ENCODE measurements around the gene LRIT1. TPM values are rescaled to one million over a fixed set of nuclear protein-coding genes. Genes with fewer than 3 reads are reported as not detected.

The LRIT1 gene
- total and polyA plus RNA-seq, 2 of the 8 experiments (the other 6 are each of a cell fraction or from before 2014, with no cell fraction given) = 0.03 TPM; not detected in 1

- TF ChIP-seq, protein P1, sequence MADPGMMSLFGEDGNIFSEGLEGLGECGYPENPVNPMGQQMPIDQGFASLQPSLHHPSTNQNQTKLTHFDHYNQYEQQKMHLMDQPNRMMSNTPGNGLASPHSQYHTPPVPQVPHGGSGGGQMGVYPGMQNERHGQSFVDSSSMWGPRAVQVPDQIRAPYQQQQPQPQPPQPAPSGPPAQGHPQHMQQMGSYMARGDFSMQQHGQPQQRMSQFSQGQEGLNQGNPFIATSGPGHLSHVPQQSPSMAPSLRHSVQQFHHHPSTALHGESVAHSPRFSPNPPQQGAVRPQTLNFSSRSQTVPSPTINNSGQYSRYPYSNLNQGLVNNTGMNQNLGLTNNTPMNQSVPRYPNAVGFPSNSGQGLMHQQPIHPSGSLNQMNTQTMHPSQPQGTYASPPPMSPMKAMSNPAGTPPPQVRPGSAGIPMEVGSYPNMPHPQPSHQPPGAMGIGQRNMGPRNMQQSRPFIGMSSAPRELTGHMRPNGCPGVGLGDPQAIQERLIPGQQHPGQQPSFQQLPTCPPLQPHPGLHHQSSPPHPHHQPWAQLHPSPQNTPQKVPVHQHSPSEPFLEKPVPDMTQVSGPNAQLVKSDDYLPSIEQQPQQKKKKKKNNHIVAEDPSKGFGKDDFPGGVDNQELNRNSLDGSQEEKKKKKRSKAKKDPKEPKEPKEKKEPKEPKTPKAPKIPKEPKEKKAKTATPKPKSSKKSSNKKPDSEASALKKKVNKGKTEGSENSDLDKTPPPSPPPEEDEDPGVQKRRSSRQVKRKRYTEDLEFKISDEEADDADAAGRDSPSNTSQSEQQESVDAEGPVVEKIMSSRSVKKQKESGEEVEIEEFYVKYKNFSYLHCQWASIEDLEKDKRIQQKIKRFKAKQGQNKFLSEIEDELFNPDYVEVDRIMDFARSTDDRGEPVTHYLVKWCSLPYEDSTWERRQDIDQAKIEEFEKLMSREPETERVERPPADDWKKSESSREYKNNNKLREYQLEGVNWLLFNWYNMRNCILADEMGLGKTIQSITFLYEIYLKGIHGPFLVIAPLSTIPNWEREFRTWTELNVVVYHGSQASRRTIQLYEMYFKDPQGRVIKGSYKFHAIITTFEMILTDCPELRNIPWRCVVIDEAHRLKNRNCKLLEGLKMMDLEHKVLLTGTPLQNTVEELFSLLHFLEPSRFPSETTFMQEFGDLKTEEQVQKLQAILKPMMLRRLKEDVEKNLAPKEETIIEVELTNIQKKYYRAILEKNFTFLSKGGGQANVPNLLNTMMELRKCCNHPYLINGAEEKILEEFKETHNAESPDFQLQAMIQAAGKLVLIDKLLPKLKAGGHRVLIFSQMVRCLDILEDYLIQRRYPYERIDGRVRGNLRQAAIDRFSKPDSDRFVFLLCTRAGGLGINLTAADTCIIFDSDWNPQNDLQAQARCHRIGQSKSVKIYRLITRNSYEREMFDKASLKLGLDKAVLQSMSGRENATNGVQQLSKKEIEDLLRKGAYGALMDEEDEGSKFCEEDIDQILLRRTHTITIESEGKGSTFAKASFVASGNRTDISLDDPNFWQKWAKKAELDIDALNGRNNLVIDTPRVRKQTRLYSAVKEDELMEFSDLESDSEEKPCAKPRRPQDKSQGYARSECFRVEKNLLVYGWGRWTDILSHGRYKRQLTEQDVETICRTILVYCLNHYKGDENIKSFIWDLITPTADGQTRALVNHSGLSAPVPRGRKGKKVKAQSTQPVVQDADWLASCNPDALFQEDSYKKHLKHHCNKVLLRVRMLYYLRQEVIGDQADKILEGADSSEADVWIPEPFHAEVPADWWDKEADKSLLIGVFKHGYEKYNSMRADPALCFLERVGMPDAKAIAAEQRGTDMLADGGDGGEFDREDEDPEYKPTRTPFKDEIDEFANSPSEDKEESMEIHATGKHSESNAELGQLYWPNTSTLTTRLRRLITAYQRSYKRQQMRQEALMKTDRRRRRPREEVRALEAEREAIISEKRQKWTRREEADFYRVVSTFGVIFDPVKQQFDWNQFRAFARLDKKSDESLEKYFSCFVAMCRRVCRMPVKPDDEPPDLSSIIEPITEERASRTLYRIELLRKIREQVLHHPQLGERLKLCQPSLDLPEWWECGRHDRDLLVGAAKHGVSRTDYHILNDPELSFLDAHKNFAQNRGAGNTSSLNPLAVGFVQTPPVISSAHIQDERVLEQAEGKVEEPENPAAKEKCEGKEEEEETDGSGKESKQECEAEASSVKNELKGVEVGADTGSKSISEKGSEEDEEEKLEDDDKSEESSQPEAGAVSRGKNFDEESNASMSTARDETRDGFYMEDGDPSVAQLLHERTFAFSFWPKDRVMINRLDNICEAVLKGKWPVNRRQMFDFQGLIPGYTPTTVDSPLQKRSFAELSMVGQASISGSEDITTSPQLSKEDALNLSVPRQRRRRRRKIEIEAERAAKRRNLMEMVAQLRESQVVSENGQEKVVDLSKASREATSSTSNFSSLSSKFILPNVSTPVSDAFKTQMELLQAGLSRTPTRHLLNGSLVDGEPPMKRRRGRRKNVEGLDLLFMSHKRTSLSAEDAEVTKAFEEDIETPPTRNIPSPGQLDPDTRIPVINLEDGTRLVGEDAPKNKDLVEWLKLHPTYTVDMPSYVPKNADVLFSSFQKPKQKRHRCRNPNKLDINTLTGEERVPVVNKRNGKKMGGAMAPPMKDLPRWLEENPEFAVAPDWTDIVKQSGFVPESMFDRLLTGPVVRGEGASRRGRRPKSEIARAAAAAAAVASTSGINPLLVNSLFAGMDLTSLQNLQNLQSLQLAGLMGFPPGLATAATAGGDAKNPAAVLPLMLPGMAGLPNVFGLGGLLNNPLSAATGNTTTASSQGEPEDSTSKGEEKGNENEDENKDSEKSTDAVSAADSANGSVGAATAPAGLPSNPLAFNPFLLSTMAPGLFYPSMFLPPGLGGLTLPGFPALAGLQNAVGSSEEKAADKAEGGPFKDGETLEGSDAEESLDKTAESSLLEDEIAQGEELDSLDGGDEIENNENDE (IDR thresholded peaks at IDR 0.05; ENCODE audit: insufficient replicate concordance, low read length) = no peak
- TF ChIP-seq TCF12 (IDR thresholded peaks at IDR 0.05; ENCODE audit: low read depth, low read length) = no peak
- no peak for TF ChIP-seq EZH2 (IDR thresholded peaks at IDR 0.05; ENCODE audit: low read depth, low read length, severe bottlenecking)
- no peak for TF ChIP-seq CHD1 (IDR thresholded peaks at IDR 0.05; ENCODE audit: low read depth, low read length)
- TF ChIP-seq TAF1 (IDR thresholded peaks at IDR 0.05; ENCODE audit: low read depth, low read length) = no peak
- no peak for TF ChIP-seq ZNF274 (IDR thresholded peaks at IDR 0.05; ENCODE audit: borderline replicate concordance, extremely low read depth, low read length)
- no peak for TF ChIP-seq KDM5A (IDR thresholded peaks at IDR 0.05; ENCODE audit: low read length)
- TF ChIP-seq CEBPB (IDR thresholded peaks at IDR 0.05; ENCODE audit: low read depth, low read length) = no peak
- no peak for TF ChIP-seq SUZ12 (IDR thresholded peaks at IDR 0.05; ENCODE audit: low read length)
- TF ChIP-seq CBX5 (IDR thresholded peaks at IDR 0.05; ENCODE audit: low read depth, low read length) = no peak
- TF ChIP-seq RXRA (IDR thresholded peaks at IDR 0.05; ENCODE audit: insufficient read depth, low read depth, low read length) = no peak
- no peak for TF ChIP-seq HDAC6 (IDR thresholded peaks at IDR 0.05; ENCODE audit: low read depth, low read length)
- no peak for TF ChIP-seq PHF8 (conservative IDR thresholded peaks at IDR 0.05; ENCODE audit: low read depth, low read length)
These were observed 6.9 kb downstream of the LRIT1 start (continued) for GRCh38 chr10:84234479-84234878.
